Activated CD8-positive, alpha-beta memory T cell treated with anti-CD3 and anti-CD28 coated beads, Interleukin-2, amount 50 U/mL, for 48 hours (primary cell): ENCODE data around the gene PSKH1.
"Not testable (repeated sequence)": the region's sequence is repeated elsewhere in the genome, so short reads cannot be mapped to it uniquely, and the experiment has no call there.

ENCODE experiments used
- DNase-seq: peaks from one replicate; pipeline ENCODE4 v3.0.0-alpha.2; 2020

Gene PSKH1

GRCh38 chr16:67892375-67892774 lies 679 bp upstream of the PSKH1 start:
- no peak for DNase-seq

- DNase-seq, result no peak
Measured at GRCh38 chr16:67893743-67894399, 817 bp downstream of the PSKH1 start.

GRCh38 chr16:67897231-67897630 lies 4.2 kb downstream of the PSKH1 start:
- DNase-seq, result no peak

- DNase-seq, result no peak
Measured at GRCh38 chr16:67901734-67902133, 8.7 kb downstream of the PSKH1 start.

- no peak for DNase-seq
Measured at GRCh38 chr16:67902831-67903230, 9.8 kb downstream of the PSKH1 start.

- DNase-seq, result peak; percentile 52
Measured at GRCh38 chr16:67907397-67908180, 14.5 kb downstream of the PSKH1 start.

- DNase-seq, result no peak
Measured at GRCh38 chr16:67909056-67909742, 16.1 kb downstream of the PSKH1 start.

GRCh38 chr16:67910158-67910557 lies 17.1 kb downstream of the PSKH1 start:
- peak; percentile 61 for DNase-seq

- DNase-seq, result no peak
Measured at GRCh38 chr16:67914758-67915495, 21.9 kb downstream of the PSKH1 start.

GRCh38 chr16:67915496-67915769 lies 22.4 kb downstream of the PSKH1 start:
- DNase-seq, result not testable (repeated sequence)

- no peak for DNase-seq
Measured at GRCh38 chr16:67915831-67916723, 23.0 kb downstream of the PSKH1 start.

GRCh38 chr16:67917140-67917851 lies 24.2 kb downstream of the PSKH1 start:
- peak; percentile 55 for DNase-seq

- peak; percentile 74 for DNase-seq
Measured at GRCh38 chr16:67917852-67918236, 24.8 kb downstream of the PSKH1 start.

- DNase-seq, result no peak
Measured at GRCh38 chr16:67919622-67920221, 26.7 kb downstream of the PSKH1 start.

- DNase-seq, result no peak
Measured at GRCh38 chr16:67922221-67922620, 29.2 kb downstream of the PSKH1 start.

- no peak for DNase-seq
Measured at GRCh38 chr16:67922740-67923139, 29.7 kb downstream of the PSKH1 start.

- DNase-seq, result no peak
Measured at GRCh38 chr16:67923414-67924116, 30.5 kb downstream of the PSKH1 start.

- peak; percentile 49 for DNase-seq
Measured at GRCh38 chr16:67924140-67924906, 31.3 kb downstream of the PSKH1 start.

- peak; percentile 53 for DNase-seq
Measured at GRCh38 chr16:67926181-67926750, 33.2 kb downstream of the PSKH1 start.
